Suppressor macrophage treated with lipopolysaccharide for 1 hour (primary cell): ENCODE measurements around the gene MTG2.

Experiments
- DNase-seq, 3 donors: peaks; one replicate each; pipeline ENCODE4 v3.0.0-alpha.2; 2020 to 2022

MTG2 gene

GRCh38 chr20:62236200-62236599 is 53.4 kb downstream of the MTG2 start:
- no peak for DNase-seq

- no peak for DNase-seq
Measured at GRCh38 chr20:62236766-62237513, 54.1 kb downstream of the MTG2 start.

DNA sequence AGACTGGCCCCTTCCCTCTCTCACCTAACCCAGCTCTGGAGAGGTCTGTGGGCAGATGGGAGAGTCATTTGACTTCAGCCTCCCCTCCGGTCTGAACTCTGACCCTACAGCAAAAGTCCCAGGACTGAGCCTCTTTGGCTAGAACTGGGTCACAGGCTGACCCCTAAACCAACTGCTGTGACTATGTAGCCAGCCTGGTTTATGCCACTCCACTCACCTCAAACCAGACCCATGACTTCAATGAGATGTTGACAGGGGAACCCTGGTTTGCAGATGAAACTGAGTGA is 54.6 kb downstream of the MTG2 start:
- no peak for DNase-seq

DNA sequence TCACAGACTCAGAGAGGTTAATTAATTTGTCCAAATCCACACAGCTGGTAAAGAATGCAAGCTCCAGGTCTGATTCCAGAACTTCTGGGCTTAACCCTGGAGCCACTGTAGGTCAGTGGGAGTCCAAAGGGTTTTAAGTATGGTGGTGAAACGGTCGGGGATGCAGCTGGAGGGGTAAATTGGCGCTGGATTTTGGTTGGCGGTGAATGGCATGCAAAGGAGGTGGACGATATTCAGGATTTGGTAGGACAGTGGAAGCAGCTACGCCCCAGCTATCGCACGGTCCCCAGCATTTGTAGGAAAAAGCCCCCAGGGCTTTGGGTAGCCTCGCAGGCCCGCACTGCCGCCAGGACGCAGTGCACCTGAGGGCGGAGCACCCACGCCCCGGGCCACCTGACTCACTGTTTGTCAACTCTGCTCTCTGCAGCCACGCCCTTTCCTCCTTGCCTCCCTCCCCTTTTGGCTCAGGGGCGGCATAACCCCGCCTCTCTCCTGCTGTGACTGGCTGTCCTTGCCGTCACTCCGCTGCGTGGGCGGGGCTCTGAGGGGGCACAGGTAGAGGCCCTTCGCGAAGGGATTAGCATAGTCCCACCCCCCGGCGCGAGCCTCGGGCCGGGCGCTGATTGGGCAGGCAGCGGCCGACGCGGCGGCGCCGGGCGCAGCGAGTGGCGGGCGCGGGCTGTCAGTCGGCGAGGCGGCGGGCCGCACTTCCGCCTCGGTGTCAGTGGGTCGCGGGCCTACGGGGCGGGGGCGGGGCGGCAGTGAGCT is 55.2 kb downstream of the MTG2 start, which contains the start of gene OSBPL2:
Gene OSBPL2 (plus strand): TSS at position 721 of the 768 bp plus-strand sequence. CDS start 17,664 bp downstream, outside the sequence.
- DNase-seq: peak; percentile 100

- DNase-seq: peak; percentile 9 to 24 (median 22)
Measured at GRCh38 chr20:62238569-62239277, 55.9 kb downstream of the MTG2 start.

DNA sequence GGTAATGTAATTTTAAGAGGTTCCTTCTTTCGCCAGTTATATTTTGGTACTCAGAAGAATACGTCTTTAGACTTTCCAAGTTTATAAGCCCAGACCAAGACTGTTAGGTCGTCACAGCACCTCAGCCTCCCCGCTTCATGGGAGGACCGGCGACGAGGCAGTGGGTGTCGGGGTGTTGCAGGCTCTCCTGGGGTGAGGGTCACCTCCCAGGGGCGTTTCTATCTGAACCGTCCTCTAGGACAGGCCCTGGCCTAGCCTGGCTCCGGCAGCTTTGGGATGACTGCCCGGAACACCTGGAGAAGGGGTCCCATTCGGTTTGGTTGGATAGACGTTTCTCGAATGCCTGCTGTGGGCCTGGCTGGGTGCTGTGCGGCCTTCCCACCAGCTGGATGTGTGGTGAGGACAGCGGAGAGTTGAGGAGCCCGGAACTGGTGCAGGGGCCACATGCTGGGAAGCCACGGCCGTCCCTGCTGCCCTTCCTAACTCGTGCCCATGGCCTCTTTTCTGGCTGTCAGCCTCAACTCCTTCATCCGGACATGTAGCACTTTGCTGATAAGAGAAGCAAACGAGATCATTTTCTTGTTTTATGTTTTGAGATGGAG is 56.6 kb downstream of the MTG2 start:
- DNase-seq: no peak

- peak; percentile 29 to 42 (median 33) for DNase-seq
Measured at GRCh38 chr20:62240020-62240685, 57.3 kb downstream of the MTG2 start.

- DNase-seq: no peak
Measured at GRCh38 chr20:62241506-62241905, 58.7 kb downstream of the MTG2 start.

DNA sequence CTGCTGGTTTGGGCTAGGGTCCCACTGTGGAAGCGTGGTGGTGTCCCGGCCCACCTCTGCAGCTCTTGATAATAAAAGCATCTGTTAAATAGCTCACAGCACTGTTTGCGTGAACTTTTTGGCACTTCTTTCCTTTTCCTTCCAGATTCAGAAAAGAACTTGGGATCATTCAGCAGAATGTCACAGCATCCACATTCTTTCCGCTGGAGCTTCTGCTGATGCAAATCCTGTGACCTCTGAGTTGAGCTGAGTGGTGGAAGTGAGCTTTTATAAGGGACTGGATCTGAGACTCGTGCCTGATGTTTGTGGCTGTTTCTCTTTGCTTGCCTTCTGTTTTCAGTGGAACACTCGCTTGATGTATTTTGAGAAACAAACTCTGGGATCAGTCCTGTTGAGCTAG is 59.3 kb downstream of the MTG2 start:
- no peak for DNase-seq

GRCh38 chr20:62243106-62243505 is 60.3 kb downstream of the MTG2 start:
- no peak for DNase-seq

DNA sequence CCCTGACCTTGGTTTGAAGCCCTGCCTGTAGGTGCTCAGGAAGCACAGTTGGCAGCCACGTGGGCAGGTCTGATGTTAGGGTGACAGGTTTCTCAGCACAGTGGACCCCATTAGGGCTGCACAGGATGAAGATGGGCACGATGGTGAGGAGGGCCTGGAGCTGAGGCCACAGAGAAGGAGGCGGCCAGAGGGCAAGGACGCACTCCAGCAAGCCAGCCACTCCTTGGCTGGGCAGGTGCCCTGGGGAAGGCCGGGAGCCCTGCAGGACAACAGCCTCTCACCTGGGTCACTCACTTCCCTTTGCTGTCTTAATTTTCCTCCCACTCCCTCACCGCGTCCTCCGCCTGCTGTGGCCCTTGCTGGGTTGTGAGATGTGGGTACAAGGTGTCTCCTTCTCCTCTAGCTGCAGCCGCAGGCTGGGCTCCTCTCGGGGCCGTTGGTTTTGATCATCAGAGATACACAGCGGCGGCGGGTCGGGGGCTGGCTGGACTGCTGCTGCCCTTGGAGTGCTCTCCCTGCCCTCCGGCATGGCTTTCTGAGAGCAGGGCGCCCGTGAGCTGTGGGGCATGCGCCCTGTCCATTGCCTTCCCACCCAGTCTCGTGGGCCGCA is 61.2 kb downstream of the MTG2 start:
- DNase-seq: no peak

DNA sequence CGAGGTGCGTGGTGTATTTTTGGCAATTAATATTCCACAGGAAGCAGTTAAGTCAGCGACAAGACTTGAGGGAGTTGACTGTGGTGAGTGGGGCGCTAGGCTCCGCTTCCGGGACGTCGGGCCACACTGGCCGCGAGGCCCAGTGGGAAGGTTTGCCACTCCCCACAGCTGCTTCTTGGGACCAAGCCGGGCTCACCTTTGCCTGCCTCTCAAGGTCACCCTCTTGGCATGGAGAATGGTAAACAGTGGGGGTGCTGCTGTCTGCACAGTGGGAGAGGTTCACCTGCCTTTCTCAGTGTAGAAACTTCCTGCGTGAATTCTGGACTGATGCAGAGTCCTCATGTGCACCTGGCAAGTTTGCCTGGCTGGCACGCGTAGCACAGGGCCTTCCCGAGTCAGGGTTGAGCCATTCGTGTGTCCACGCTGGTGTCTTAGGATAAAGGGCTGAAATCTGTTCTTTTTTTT is 61.8 kb downstream of the MTG2 start:
- DNase-seq: no peak

- no peak for DNase-seq
Measured at GRCh38 chr20:62245911-62246280, 63.1 kb downstream of the MTG2 start.

DNA sequence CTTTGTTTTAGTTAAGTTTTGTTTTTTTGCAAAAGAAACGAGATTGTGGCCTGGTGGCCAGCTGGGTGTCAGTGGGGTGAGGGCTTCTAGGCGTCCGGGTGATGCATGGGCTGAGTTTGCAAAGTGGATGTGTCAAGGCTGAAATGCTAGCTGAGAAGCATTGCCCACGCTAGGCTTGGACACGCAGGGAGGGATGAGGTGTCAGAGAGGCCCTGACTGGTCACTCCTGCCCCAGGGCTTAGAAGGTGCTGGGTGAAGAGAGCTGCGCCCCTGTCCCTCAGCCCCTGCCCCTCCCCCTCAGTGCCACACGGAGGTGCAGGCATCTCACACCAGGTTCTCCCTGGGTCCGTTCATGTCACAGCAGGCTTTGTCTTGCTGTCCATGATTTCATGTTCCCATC is 63.6 kb downstream of the MTG2 start:
- no peak for DNase-seq

DNA sequence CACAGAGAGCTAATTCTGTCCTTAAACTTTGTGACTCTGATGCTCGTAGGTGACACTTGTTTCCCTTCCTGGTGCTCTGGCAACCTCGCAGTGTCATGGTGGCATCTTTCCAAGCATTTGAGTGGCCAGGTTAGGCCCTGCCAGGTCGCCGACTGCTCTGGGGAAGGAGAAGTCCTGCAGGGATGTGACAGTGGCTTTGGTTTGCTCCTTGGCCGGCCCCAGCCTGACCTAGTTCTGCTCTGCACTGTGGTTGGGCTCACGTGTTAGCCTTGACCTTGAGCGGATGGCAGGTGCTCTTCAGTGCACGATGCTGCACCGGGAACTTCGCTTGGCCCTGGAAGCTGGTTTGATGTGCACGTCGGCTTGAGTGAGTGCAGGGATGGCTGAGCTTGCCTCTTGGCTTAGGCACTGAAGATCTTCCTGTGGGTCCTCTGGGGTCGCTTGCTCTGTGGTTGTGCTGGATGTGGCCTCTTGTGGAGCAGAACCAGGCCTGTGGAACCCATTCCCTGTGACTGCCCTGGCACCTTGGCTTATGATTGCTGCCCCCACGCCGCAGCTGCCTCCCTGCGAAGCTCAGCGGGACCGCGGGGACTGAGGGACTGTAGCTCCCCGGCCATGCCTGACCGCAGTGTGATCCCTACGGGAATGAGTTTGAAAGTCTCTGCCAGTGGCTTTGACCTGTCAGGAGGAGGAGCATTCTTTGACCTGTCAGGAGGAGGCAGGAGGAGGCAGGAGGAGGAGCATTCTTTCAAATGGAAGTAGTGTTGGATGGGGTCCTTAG is 64.2 kb downstream of the MTG2 start:
- no peak for DNase-seq

DNA sequence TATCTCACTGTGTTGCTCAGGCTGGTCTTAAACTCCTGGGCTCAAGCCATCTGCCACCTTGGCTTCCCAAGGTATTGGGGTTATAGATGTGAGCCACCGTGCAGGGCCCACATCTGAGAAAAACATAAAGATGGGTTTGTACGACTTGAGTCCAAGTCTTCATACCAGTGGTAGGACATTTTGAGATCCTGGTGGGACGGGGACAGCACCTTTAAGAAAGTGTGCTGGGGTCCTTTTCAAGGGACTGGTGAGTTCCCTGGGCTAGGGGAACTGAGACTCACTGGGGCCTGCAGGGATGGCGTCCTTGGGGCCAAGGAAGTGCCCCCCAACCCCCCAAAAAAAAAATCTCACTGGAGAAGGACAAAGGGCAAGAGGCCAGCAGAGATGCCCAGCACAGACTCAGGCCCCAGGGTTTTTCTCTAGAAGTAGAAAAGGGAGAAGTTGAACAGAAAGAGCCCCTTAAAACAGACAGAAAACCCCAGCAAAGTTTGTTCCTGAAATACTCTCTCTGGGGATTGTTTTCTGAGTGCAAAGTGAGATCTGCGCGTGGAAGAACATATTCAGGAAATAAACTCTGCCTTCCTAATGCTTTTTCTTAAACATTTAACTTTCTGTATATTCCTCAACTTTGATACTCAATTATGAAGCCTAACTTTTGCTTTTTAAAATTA is 66.2 kb downstream of the MTG2 start:
- DNase-seq: peak; percentile 40 to 45 (median 41)

DNA sequence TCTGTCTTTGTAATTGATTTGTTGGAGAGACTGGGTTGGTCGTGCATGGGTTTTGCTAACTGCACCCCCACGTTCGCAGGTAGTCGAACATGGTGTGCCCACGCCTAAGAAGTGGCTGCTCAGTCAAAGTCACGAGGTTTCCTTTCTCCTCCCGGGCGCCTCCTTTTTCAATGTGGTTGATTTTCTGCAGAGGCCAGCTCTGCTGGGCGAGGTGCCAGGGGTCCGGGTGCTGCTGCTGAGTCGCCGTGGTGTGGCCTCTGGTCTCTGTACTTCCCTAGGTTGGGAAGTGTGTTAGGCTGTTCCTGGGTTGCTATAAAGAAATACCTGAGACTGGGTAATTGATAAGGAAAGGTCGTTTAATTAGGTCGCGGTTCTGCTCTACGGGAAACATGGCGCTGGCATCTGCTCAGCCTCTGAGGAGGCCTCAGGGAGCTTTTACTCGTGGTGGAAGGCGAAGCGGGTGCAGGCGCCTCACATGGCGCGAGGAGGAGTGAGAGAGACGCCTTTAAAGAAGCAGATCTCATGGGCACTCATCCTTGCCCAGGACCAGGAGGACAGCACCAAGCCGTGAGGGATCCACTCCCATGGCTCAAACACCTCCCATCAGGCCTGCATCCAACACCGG is 69.6 kb downstream of the MTG2 start:
- DNase-seq: no peak
